HEK293 (cell line): Measurements from ENCODE around the gene MTHFD1L.

Experiments
- CTCF ChIA-PET: fragments of 350-600 bp; formaldehyde crosslinking; extraction: SDS; loops from one replicate; lab custom pipeline; 2021; ENCODE audit warnings: antibody characterized with exemption; lab: Yijun Ruan, JAX
- POLR2A ChIA-PET: fragments of 300-600 bp; formaldehyde crosslinking; extraction: SDS; loops from one replicate; lab custom pipeline; 2020; ENCODE audit warnings: antibody characterized with exemption, inconsistent platforms; lab: Yijun Ruan, JAX
- H3K27ac ChIP-seq: fragments of 200-500 bp; sonication (Bioruptor generic); 2 replicates; pipeline ENCODE4 v1.5.1; 2014; ENCODE audit warnings: low read depth, low read length, control low read depth, inconsistent platforms; ENCODE audit errors: extremely low read depth
- H3K36me3 ChIP-seq, 2 experiments: fragments of 200-500 bp in 1 of 2; sonication (Bioruptor generic) in 1 of 2; 1 replicate in 1 of 2; 2 replicates in 1 of 2; pipeline ENCODE4 v1.5.1; 2014 to 2017; ENCODE audit warnings: inconsistent platforms in 2 of 2, low read length in 2 of 2; ENCODE audit not compliant: control insufficient read depth in 2 of 2, insufficient read depth in 1 of 2
- H3K4me1 ChIP-seq: fragments of 200-500 bp; sonication (Bioruptor generic); 2 replicates; pipeline ENCODE4 v1.5.1; 2014; ENCODE audit warnings: mild to moderate bottlenecking, low read length, inconsistent platforms; ENCODE audit not compliant: control insufficient read depth, insufficient read depth
- H3K4me3 ChIP-seq: 2 replicates; pipeline ENCODE4 v1.5.1; 2011; ENCODE audit warnings: low read depth, mild to moderate bottlenecking, control low read depth, low read length, moderate library complexity
- H3K9me3 ChIP-seq: fragments of 200-500 bp; sonication (Bioruptor generic); 2 replicates; pipeline ENCODE4 v1.5.1; 2014; ENCODE audit warnings: low read depth, low read length, inconsistent platforms; ENCODE audit not compliant: control insufficient read depth, insufficient read depth
- GLIS1 ChIP-seq: fragments of 450-650 bp; formaldehyde crosslinking; IDR thresholded peaks from 2 replicates; pipeline ENCODE4 v1.5.1; 2016; ENCODE audit warnings: missing biosample characterization, missing genetic modification characterization
- HIC1 ChIP-seq: fragments of 450-650 bp; formaldehyde crosslinking; IDR thresholded peaks from 2 replicates; pipeline ENCODE4 v1.5.1; 2016; ENCODE audit warnings: missing biosample characterization, missing genetic modification characterization
- KLF17 ChIP-seq: fragments of 450-650 bp; formaldehyde crosslinking; IDR thresholded peaks from 2 replicates; pipeline ENCODE4 v1.5.1; 2016; ENCODE audit warnings: missing biosample characterization, missing genetic modification characterization
- OSR2 ChIP-seq: fragments of 450-650 bp; formaldehyde crosslinking; IDR thresholded peaks from 2 replicates; pipeline ENCODE4 v1.5.1; 2016; ENCODE audit warnings: missing biosample characterization, missing genetic modification characterization
- REST ChIP-seq: fragments of 450-650 bp; formaldehyde crosslinking; IDR thresholded peaks from 2 replicates; pipeline ENCODE4 v1.5.1; 2016; ENCODE audit warnings: missing biosample characterization, missing genetic modification characterization
- SALL2 ChIP-seq: fragments of 450-650 bp; formaldehyde crosslinking; IDR thresholded peaks from 2 replicates; pipeline ENCODE4 v1.5.0; 2017; ENCODE audit warnings: missing biosample characterization, mild to moderate bottlenecking, missing genetic modification characterization, borderline replicate concordance
- SCRT1 ChIP-seq: fragments of 450-650 bp; formaldehyde crosslinking; IDR thresholded peaks from 2 replicates; pipeline ENCODE4 v1.5.1; 2016; ENCODE audit warnings: missing biosample characterization, missing genetic modification characterization, borderline replicate concordance
- SP3 ChIP-seq: fragments of 450-650 bp; formaldehyde crosslinking; IDR thresholded peaks from 2 replicates; pipeline ENCODE4 v1.5.1; 2016; ENCODE audit warnings: missing biosample characterization, missing genetic modification characterization
- ZNF2 ChIP-seq: fragments of 450-650 bp; formaldehyde crosslinking; IDR thresholded peaks from 2 replicates; pipeline ENCODE4 v1.5.1; 2016; ENCODE audit warnings: missing biosample characterization, missing genetic modification characterization
- ZNF202 ChIP-seq: fragments of 450-650 bp; formaldehyde crosslinking; IDR thresholded peaks from 2 replicates; pipeline ENCODE4 v1.5.1; 2016; ENCODE audit warnings: missing biosample characterization, missing genetic modification characterization, borderline replicate concordance
- ZNF23 ChIP-seq: fragments of 450-650 bp; formaldehyde crosslinking; IDR thresholded peaks from 2 replicates; pipeline ENCODE4 v1.5.1; 2016; ENCODE audit warnings: missing biosample characterization, missing genetic modification characterization, borderline replicate concordance
- ZNF248 ChIP-seq: fragments of 450-650 bp; formaldehyde crosslinking; IDR thresholded peaks from 2 replicates; pipeline ENCODE4 v1.5.1; 2017; ENCODE audit warnings: missing biosample characterization, missing genetic modification characterization
- ZNF37A ChIP-seq: fragments of 450-650 bp; IDR thresholded peaks from 2 replicates; pipeline ENCODE4 v1.5.1; 2018; ENCODE audit warnings: missing biosample characterization, missing genetic modification characterization
- ZNF398 ChIP-seq: fragments of 450-650 bp; formaldehyde crosslinking; IDR thresholded peaks from 2 replicates; pipeline ENCODE4 v1.5.1; 2017; ENCODE audit warnings: missing biosample characterization, missing genetic modification characterization
- ZNF501 ChIP-seq: fragments of 450-650 bp; formaldehyde crosslinking; IDR thresholded peaks from 2 replicates; pipeline ENCODE4 v1.5.1; 2016; ENCODE audit warnings: missing biosample characterization, missing genetic modification characterization
- ZNF514 ChIP-seq: fragments of 450-650 bp; formaldehyde crosslinking; IDR thresholded peaks from 2 replicates; pipeline ENCODE4 v1.5.1; 2016; ENCODE audit warnings: missing biosample characterization, missing genetic modification characterization
- ZNF610 ChIP-seq: fragments of 450-650 bp; formaldehyde crosslinking; IDR thresholded peaks from 2 replicates; pipeline ENCODE4 v1.5.1; 2016; ENCODE audit warnings: missing biosample characterization, missing genetic modification characterization, borderline replicate concordance
- ZNF747 ChIP-seq: fragments of 450-650 bp; formaldehyde crosslinking; IDR thresholded peaks from 2 replicates; pipeline ENCODE4 v1.5.1; 2016; ENCODE audit warnings: missing biosample characterization, missing genetic modification characterization
- ZNF830 ChIP-seq: fragments of 450-650 bp; IDR thresholded peaks from 2 replicates; pipeline ENCODE4 v1.5.0; 2018; ENCODE audit warnings: missing biosample characterization, missing genetic modification characterization, low read depth, mild to moderate bottlenecking, moderate library complexity

Gene MTHFD1L

GRCh38 chr6:150906641-150907326, 41.3 kb downstream of the MTHFD1L start:
- no peak overlapping the region for H3K4me3 ChIP-seq
- CTCF ChIA-PET: interaction anchor here (0.6 to 1.7 kb wide), 6 partner anchors 11 to 1659 kb away, joined by 4 to 14 read pairs (median 4); no protein-coding TSS in a partner anchor
- peaks cover 0 to 19% of the 10 kb centered on the region in 2 experiments; a peak in 2 of 3 replicates for H3K36me3 ChIP-seq
- TF ChIP-seq ZNF830 (tag by site-specific recombination) (no peak), REST (tag by site-specific recombination) (no peak), ZNF37A (no peak), OSR2 (no peak)
- H3K9me3 ChIP-seq: no peaks in the 10 kb centered on the region
- no peaks in the 10 kb centered on the region for H3K4me1 ChIP-seq
- no peak overlapping the region for H3K27ac ChIP-seq
- POLR2A ChIA-PET: no interaction called here

GRCh38 chr6:150907383-150907782, 41.9 kb downstream of the MTHFD1L start:
- CTCF ChIA-PET: interaction anchor here (1.3 to 1.7 kb wide), 3 partner anchors 15 to 416 kb away, joined by 4 to 14 read pairs (median 4); no protein-coding TSS in a partner anchor

More at GRCh38 chr6:150907383-150907782, 41.9 kb downstream of the MTHFD1L start:
- Histone ChIP-seq H3K4me3 (no peak overlapping the region), H3K36me3 (peaks cover 0 to 19% of the 10 kb centered on the region in 2 experiments; a peak in 2 of 3 replicates), H3K9me3 (no peaks in the 10 kb centered on the region), H3K27ac (no peak overlapping the region), H3K4me1 (no peaks in the 10 kb centered on the region)
- POLR2A ChIA-PET: no interaction called here
- no peak for TF ChIP-seq ZNF202 (tag by site-specific recombination)
- no peak for TF ChIP-seq ZNF514
- no peak for TF ChIP-seq KLF17
- TF ChIP-seq ZNF747 (tag by site-specific recombination): no peak
- no peak for TF ChIP-seq SP3 (tag by site-specific recombination)
- TF ChIP-seq ZNF248 (tag by site-specific recombination): no peak
- no peak for TF ChIP-seq ZNF610 (tag by site-specific recombination)
- TF ChIP-seq ZNF2 (tag by site-specific recombination): no peak
- TF ChIP-seq ZNF398 (tag by site-specific recombination): no peak
- TF ChIP-seq ZNF23 (tag by site-specific recombination): no peak
- no peak for TF ChIP-seq ZNF501 (tag by site-specific recombination)
- no peak for TF ChIP-seq SALL2 (tag by site-specific recombination)
- no peak for TF ChIP-seq HIC1
- no peak for TF ChIP-seq GLIS1 (tag by site-specific recombination)
- no peak for TF ChIP-seq SCRT1 (tag by site-specific recombination)
